GM21723 (cell line): Measurements from ENCODE around the gene A1CF.
"Not testable (repeated sequence)": the region's sequence is repeated elsewhere in the genome, so short reads cannot be mapped to it uniquely, and the experiment has no call there.

Source experiments
- ATAC-seq: cut with Tn5 transposase; IDR thresholded peaks from one replicate; pipeline ENCODE4 v1.9.1; 2021; ENCODE audit warnings: mild to moderate bottlenecking, moderate library complexity; ENCODE audit not compliant: unreplicated experiment

A1CF gene

DNA sequence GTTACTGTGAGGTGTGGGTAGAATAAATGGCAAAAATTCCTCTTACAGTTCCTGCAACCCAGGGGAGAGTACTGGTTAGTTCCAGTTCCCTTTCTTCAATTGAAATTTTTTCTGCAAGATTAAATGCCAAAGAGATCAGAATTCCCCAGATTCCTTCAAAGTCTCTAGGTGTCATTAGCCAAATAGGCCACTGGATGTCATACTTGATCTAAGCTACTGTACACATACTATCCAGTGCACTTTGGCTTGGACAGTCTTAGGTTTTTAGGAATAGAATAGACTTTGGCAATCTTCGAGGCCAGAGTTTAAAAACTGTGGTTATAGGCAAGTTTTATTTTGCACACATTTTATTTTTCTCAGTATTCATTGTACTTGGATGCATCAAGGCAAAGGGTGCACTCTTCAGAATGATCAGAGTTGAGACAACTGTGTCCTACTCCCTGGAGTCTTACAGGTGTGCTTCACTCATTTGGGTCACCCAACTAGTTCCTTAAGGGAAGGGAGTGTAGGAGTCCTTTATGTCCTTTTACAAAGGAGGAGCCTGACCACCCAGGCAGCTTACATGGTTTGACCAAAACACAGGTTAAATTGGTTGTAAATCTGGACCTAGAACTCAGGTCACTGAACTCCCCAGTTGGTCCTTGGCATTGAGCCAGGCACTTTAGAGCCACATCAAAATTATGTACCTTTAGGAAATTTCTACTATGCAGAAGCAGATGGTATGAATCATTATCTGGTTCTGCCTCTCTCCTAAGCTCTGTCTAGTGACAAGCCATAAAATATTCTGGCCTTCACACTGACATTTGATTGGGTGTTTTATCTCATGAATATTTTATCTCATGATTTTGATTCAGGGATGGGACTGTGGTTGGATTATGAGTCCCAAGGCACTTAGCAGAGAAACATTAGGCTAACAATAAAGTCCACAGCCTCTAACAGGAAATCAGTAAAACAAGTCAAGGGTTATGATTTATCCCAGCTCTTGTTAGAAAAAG lies 96.2 kb downstream of the A1CF start:
- no peak for ATAC-seq

DNA sequence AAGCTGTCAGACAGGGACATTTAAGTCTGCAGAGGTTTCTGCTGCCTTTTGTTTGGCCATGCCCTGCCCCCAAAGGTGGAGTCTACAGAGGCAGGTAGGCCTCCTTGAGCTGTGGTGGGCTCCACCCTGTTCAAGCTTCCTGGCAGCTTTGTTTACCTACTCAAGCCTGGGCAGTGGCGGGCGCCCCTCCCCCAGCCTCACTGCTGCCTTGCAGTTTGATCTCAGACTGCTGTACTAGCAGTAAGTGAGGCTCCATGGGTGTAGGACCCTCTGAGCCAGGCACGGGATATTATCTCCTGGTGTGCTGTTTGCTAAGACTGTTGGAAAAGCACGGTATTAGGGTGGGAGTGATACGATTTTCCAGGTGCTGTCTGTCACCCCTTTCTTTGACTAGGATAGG lies 97.5 kb downstream of the A1CF start:
- ATAC-seq: not testable (repeated sequence)

DNA sequence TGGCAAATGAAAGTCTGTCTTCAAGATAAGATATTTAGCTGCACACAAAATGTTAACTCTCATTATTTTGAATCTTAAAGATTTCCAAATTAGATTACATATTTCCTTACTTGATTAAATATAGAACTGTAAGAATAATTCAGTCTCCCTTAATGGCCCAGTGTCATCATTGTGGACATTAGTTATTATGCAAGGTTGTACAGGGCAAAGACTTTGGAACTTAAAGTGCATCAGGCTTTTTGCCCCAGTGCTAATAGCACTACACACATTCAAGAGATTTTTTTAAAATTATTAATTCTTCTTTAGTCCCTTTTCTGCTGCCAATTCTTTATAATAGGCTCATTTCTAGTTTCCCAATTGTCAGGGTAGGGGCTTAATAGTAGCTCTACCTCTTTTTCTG lies 103.4 kb downstream of the A1CF start:
- ATAC-seq: not testable (repeated sequence)

DNA sequence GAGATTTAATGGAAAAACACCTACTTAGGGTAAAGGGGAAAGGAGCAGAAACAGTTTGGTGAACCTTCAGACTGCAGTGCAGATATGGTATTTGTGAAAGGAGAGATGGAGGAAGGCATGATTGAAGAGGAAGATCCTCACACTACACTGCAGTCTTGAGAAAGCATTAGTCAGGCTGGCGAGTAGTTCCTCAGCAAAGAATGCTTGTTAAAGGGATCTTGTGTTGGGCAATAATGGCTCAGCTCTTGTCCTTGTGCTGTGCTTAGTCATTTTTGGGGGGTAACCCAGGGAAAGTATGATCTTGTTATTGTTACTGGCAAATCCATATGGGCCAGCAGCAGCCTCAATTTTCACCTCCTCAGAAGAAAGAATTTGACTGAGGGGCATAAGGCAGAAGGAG lies 105.4 kb downstream of the A1CF start:
- not testable (repeated sequence) for ATAC-seq

DNA sequence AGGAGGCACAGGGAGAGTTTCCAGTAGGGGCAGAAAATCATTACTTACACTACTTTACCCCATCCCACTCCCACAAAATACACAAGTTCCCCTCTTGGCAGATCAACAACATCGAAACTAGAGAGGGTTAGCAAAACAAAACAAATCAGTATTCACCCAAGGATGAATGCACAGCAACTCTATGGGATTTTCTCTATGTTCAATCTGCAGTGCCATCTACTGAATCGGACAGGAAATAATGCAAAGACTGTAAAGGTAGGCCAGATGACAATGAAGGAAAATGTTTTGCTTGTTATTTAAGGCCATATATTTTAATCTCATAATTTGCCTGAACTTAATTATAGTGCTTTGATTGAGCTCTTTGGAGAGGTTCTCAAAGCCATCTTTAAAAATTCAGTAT lies 110.6 kb downstream of the A1CF start:
- ATAC-seq: not testable (repeated sequence)

DNA sequence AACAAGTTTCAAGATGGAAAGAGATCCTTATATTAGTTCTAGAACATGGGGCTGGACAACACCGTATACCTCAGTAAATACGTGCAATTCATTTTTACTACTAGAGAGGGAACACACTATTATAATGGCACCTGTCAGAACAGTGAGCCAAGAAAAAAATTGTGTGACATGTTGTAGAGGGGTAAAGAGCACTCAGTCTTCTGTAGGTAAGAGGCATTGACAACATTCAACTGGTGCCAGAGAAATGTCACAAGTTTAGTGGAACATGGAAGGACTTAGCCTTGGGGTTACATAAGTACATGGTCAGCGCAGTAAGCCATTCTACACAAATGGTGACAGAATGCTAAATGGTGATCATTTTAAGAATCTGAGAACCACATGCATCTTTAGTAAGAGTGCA lies 113.4 kb downstream of the A1CF start:
- not testable (repeated sequence) for ATAC-seq

DNA sequence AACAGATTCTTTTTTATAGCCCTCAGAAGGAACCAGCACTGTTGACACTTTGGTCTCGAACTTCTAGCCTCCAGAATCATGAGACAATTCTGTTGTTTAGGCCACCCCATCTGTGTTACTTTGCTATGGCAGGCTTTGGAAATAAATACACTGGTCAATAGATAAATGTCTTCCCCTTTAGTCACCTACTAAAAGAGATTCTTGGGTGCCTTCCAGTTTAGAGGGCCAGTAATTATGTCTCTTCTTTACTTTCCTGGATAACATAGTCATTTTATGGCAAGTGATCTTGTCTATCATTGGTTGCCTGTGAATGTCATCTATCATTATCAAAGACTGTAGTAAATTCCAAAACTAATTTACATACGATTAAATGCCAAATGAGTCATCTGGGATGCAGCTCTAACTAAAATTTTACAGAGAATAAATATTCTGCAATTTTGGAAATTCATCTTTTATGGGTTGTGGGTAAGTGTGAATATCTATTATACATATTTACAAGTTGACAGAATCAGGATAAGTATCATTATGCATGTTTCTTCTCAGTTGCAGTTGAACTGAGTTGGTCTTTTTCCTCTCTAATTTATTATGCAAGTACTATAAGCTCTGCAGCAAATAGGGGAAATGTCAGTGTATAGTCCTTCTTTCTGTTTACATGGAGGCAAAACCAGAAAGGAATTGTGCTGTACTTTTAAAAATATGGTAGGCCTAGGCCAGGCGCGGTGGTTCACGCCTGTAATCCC lies 118.5 kb downstream of the A1CF start:
- not testable (repeated sequence) for ATAC-seq
